Loucy (cell line): ENCODE results near the gene CPEB1.

Experiments
- CTCF ChIP-seq: fragments of 200-600 bp; sonication (generic); conservative IDR thresholded peaks from 2 replicates; pipeline ENCODE4 v1.5.1; 2014; ENCODE audit warnings: mild to moderate bottlenecking, antibody characterized with exemption, low read length
- EZH2phosphoT487 ChIP-seq: fragments of 200-600 bp; IDR thresholded peaks from 2 replicates; pipeline ENCODE4 v1.6.1; 2018; ENCODE audit warnings: antibody characterized with exemption, mild to moderate bottlenecking, moderate library complexity, borderline replicate concordance

GRCh38 chr15:82611348-82611747, 35.8 kb downstream of the CPEB1 start:
- TF ChIP-seq CTCF: no peak
- no peak for TF ChIP-seq EZH2phosphoT487
